ENCODE measurements around the gene ARHGAP32. TPM values are rescaled to one million over a fixed set of nuclear protein-coding genes. Genes with fewer than 3 reads are reported as not detected.
A peak's percentile ranks its signal among the peaks of the same experiment; 100 is the strongest.

ARHGAP32 gene
- polyA plus RNA-seq, 1 of the 3 experiments (the other 2 are of a cell fraction), result 4.8 TPM

GRCh38 chr11:128957202-128957482 is 235.0 kb downstream of the ARHGAP32 start:
- H3K36me3 ChIP-seq (replicated peaks in 1 of 2; ENCODE audit: control insufficient read depth in 1 of 2, insufficient read depth in 2 of 2, low read length in 1 of 2), result no peaks in the 10 kb centered on the region
- H4K20me1 ChIP-seq (ENCODE audit: insufficient read depth), result no peaks in the 10 kb centered on the region
- no peaks in the 10 kb centered on the region for H3K9me2 ChIP-seq
- DNase-seq, result no peak
- no peaks in the 10 kb centered on the region for H3K9me3 ChIP-seq
- no peak overlapping the region for H2AFZ ChIP-seq (ENCODE audit: low read depth)
- no peak overlapping the region for H3K27ac ChIP-seq (ENCODE audit: low read depth in 2 of 2, low read length in 1 of 2)
- H3K4me1 ChIP-seq (ENCODE audit: control insufficient read depth in 1 of 2, insufficient read depth in 2 of 2, low read depth in 1 of 2, low read length in 1 of 2), result no peaks in the 10 kb centered on the region; a peak in 1 of 4 replicates
- H3K4me3 ChIP-seq (ENCODE audit: low read depth in 2 of 2, low read length in 1 of 2), result no peak overlapping the region
- POLR2A ChIA-PET, result no interaction called here
- H3K79me2 ChIP-seq (ENCODE audit: insufficient read depth), result no peaks in the 10 kb centered on the region
- H3F3A ChIP-seq (replicated peaks; ENCODE audit: insufficient read depth), result no peaks in the 10 kb centered on the region
- TF ChIP-seq RXRA (IDR thresholded peaks at IDR 0.05; ENCODE audit: borderline replicate concordance, low read depth), result no peak
- TF ChIP-seq, protein P1, sequence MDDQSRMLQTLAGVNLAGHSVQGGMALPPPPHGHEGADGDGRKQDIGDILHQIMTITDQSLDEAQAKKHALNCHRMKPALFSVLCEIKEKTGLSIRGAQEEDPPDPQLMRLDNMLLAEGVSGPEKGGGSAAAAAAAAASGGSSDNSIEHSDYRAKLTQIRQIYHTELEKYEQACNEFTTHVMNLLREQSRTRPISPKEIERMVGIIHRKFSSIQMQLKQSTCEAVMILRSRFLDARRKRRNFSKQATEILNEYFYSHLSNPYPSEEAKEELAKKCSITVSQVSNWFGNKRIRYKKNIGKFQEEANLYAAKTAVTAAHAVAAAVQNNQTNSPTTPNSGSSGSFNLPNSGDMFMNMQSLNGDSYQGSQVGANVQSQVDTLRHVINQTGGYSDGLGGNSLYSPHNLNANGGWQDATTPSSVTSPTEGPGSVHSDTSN (IDR thresholded peaks at IDR 0.05), result no peak
- TF ChIP-seq, protein P2, sequence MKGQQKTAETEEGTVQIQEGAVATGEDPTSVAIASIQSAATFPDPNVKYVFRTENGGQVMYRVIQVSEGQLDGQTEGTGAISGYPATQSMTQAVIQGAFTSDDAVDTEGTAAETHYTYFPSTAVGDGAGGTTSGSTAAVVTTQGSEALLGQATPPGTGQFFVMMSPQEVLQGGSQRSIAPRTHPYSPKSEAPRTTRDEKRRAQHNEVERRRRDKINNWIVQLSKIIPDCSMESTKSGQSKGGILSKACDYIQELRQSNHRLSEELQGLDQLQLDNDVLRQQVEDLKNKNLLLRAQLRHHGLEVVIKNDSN (IDR thresholded peaks at IDR 0.05; ENCODE audit: borderline replicate concordance, low read depth), result no peak
- no peak for TF ChIP-seq FOSL2 (IDR thresholded peaks at IDR 0.05; ENCODE audit: borderline replicate concordance, low read depth)
- CTCF ChIA-PET, result interaction anchor here (0.6 to 34.0 kb wide), 36 partner anchors 10 to 935 kb away, joined by 3 to 872 read pairs (median 6); partner anchors contain the start of genes KCNJ5 and TP53AIP1
- 90% methylated on average over 8 of the region's 8 CpGs for WGBS (ENCODE audit: low lambda C conversion rate)
- H3K4me2 ChIP-seq, result no peak overlapping the region
- H3K27me3 ChIP-seq (ENCODE audit: insufficient read depth), result no peaks in the 10 kb centered on the region
- H3K9ac ChIP-seq, result no peak overlapping the region

- ChIA-PET POLR2A (interaction anchor here (0.9 to 1.0 kb wide), 2 partner anchors 66 to 71 kb away, joined by 3 to 4 read pairs; no protein-coding TSS in a partner anchor), CTCF (interaction anchor here (0.6 to 34.0 kb wide), 47 partner anchors 8 to 950 kb away, joined by 3 to 872 read pairs (median 5); partner anchors contain the start of genes KCNJ5 and TP53AIP1)
- Histone ChIP-seq H3K79me2 (ENCODE audit: insufficient read depth) (no peaks in the 10 kb centered on the region), H3K4me3 (ENCODE audit: low read depth in 2 of 2, low read length in 1 of 2) (no peak overlapping the region; a peak in 1 of 4 replicates), H3K27ac (ENCODE audit: low read depth in 2 of 2, low read length in 1 of 2) (no peak overlapping the region), H3K36me3 (replicated peaks in 1 of 2; ENCODE audit: control insufficient read depth in 1 of 2, insufficient read depth in 2 of 2, low read length in 1 of 2) (no peaks in the 10 kb centered on the region), H4K20me1 (ENCODE audit: insufficient read depth) (no peaks in the 10 kb centered on the region), H2AFZ (ENCODE audit: low read depth) (no peak overlapping the region), H3K9me3 (no peaks in the 10 kb centered on the region), H3K9ac (no peak overlapping the region), H3K4me2 (no peak overlapping the region), H3K9me2 (no peaks in the 10 kb centered on the region), H3K27me3 (ENCODE audit: insufficient read depth) (no peaks in the 10 kb centered on the region), H3K4me1 (ENCODE audit: control insufficient read depth in 1 of 2, insufficient read depth in 2 of 2, low read depth in 1 of 2, low read length in 1 of 2) (no peaks in the 10 kb centered on the region; a peak in 1 of 4 replicates), H3F3A (replicated peaks; ENCODE audit: insufficient read depth) (no peaks in the 10 kb centered on the region)
- peak; percentile 81 for TF ChIP-seq CTCF (IDR thresholded peaks at IDR 0.05)
- TF ChIP-seq SMC3 (IDR thresholded peaks at IDR 0.05; ENCODE audit: low read depth, low read length), result peak; percentile 96
- TF ChIP-seq TCF12 (IDR thresholded peaks at IDR 0.05), result no peak
- TF ChIP-seq GATA2 (CRISPR knock-in tag; IDR thresholded peaks at IDR 0.05), result peak; percentile 38; the same call in 1 of the 2 replicates
- no peak for TF ChIP-seq FOXM1 (IDR thresholded peaks at IDR 0.05; ENCODE audit: low read depth)
- TF ChIP-seq RAD21 (IDR thresholded peaks at IDR 0.05; ENCODE audit: low read length), result peak; percentile 97
- DNase-seq, result peak; percentile 78
- WGBS (ENCODE audit: low lambda C conversion rate), result 33% methylated on average over 8 of the region's 8 CpGs
These were observed 235.5 kb downstream of the ARHGAP32 start for GRCh38 chr11:128956401-128957201.
